NCI-H460 (cell line): ENCODE data around the gene WSB2. TPM values are rescaled to one million over a fixed set of nuclear protein-coding genes. Genes with fewer than 3 reads are reported as not detected.

Source experiments
- DNase-seq: peaks from one replicate; pipeline ENCODE4 v3.0.0-alpha.2; 2016; ENCODE audit warnings: low read depth; ENCODE audit errors: extremely low read depth
- total RNA-seq: library from RNA; depleted of rRNA; stranded (reverse); fragments of >200 nt; shearing (Covaris generic); gene quantifications from 2 replicates; pipeline ENCODE4 v1.2.3, GENCODE V29; 2014

Gene WSB2
- total RNA-seq, 1 experiment from 2014 or later: 111 TPM

- DNase-seq: peak; percentile 39
Measured at GRCh38 chr12:118063576-118064391, 2.8 kb upstream of the WSB2 start.

GRCh38 chr12:118061873-118062843 is 1.2 kb upstream of the WSB2 start:
- DNase-seq: peak; percentile 41

- DNase-seq: no peak
Measured at GRCh38 chr12:118060301-118061010, 523 bp downstream of the WSB2 start.

- no peak for DNase-seq
Measured at GRCh38 chr12:118059341-118060191, 1.4 kb downstream of the WSB2 start.

GRCh38 chr12:118058881-118059280 is 2.1 kb downstream of the WSB2 start:
- no peak for DNase-seq

- no peak for DNase-seq
Measured at GRCh38 chr12:118058227-118058626, 2.8 kb downstream of the WSB2 start.

GRCh38 chr12:118055865-118056773 is 4.9 kb downstream of the WSB2 start:
- DNase-seq: no peak

GRCh38 chr12:118055144-118055557 is 5.8 kb downstream of the WSB2 start:
- DNase-seq: peak; percentile 57

GRCh38 chr12:118053071-118053985 is 7.7 kb downstream of the WSB2 start:
- no peak for DNase-seq

GRCh38 chr12:118052324-118053070 is 8.5 kb downstream of the WSB2 start:
- peak; percentile 93 for DNase-seq

GRCh38 chr12:118050972-118051910 is 9.7 kb downstream of the WSB2 start:
- no peak for DNase-seq

GRCh38 chr12:118046430-118046829 is 14.5 kb downstream of the WSB2 start:
- no peak for DNase-seq

- no peak for DNase-seq
Measured at GRCh38 chr12:118044577-118044976, 16.4 kb downstream of the WSB2 start.

GRCh38 chr12:118044075-118044474 is 16.9 kb downstream of the WSB2 start:
- no peak for DNase-seq

- DNase-seq: no peak
Measured at GRCh38 chr12:118042091-118042490, 18.9 kb downstream of the WSB2 start.

GRCh38 chr12:118038137-118038536 is 22.8 kb downstream of the WSB2 start:
- no peak for DNase-seq
